K562 (cell line): Measurements from ENCODE around the gene PACC1. TPM values are rescaled to one million over a fixed set of nuclear protein-coding genes. Genes with fewer than 3 reads are reported as not detected.
A peak's percentile ranks its signal among the peaks of the same experiment; 100 is the strongest.

Source experiments
- ATAC-seq: fragments of 200-7000 bp; cut with Tn5 transposase; 3 replicates; pipeline ENCODE4 v1.9.1; 2020; ENCODE audit warnings: moderate library complexity
- BruUV-seq: library from RNA; stranded (reverse); fragments of 400-500 nt; replicated peaks from 2 replicates; lab custom pipeline; 2021; lab: Mats Ljungman, UMichigan
- CTCF ChIA-PET: fragments of 300-600 bp; formaldehyde crosslinking; extraction: SDS; loops from one replicate; lab custom pipeline; 2021; ENCODE audit warnings: low intra/inter-chr PET ratio; lab: Yijun Ruan, JAX
- POLR2A ChIA-PET: fragments of 300-600, 350-650 bp; sonication (Branson Sonifier 250); formaldehyde crosslinking; extraction: SDS; loops from one replicate; lab custom pipeline; 2021; ENCODE audit warnings: antibody characterized with exemption, inconsistent platforms; lab: Yijun Ruan, JAX
- DNase-seq, 4 experiments: peaks; one replicate each; pipeline versions ENCODE4 v3.0.0 to v3.0.0-alpha.2; 2011 to 2018; ENCODE audit warnings: low spot score in 3 of 4, mixed read lengths in 3 of 4; ENCODE audit errors: extremely low read depth in 1 of 4
- FAIRE-seq: peaks from 2 replicates; lab custom pipeline; 2011; peaks lifted over from hg19 to GRCh38; lab: Jason Lieb, UNC
- H2AFZ ChIP-seq: 2 replicates; pipeline ENCODE4 v1.6.0; 2011; ENCODE audit warnings: low read depth, low read length, control low read depth, inconsistent platforms
- H3K27ac ChIP-seq: fragments of 200-600 bp; 3 replicates; pipeline ENCODE4 v1.8.0; 2011; ENCODE audit warnings: low read depth, mild to moderate bottlenecking, control low read depth, inconsistent platforms, low read length, moderate library complexity, mixed read lengths; ENCODE audit errors: extremely low read depth
- H3K27me3 ChIP-seq, 2 experiments: fragments of 300-600 bp in 1 of 2; 2 replicates in 1 of 2; 3 replicates in 1 of 2; pipeline versions ENCODE4 v1.6.0 to v1.8.0; 2011; ENCODE audit warnings: inconsistent platforms in 2 of 2, low read length in 2 of 2, mild to moderate bottlenecking in 1 of 2, mixed read lengths in 1 of 2, moderate library complexity in 1 of 2; ENCODE audit not compliant: control insufficient read depth in 2 of 2, insufficient read depth in 2 of 2
- H3K36me3 ChIP-seq: fragments of 300-600 bp; 3 replicates; pipeline ENCODE4 v1.8.0; 2011; ENCODE audit warnings: mild to moderate bottlenecking, low read length, inconsistent platforms; ENCODE audit not compliant: control insufficient read depth, insufficient read depth
- H3K4me1 ChIP-seq, 2 experiments: fragments of 200-600 bp in 1 of 2; replicated peaks in 1 of 2; 2 replicates in 1 of 2; 3 replicates in 1 of 2; pipeline versions ENCODE4 v1.5.1 to v1.8.0; 2011; ENCODE audit warnings: inconsistent platforms in 2 of 2, low read length in 2 of 2, mild to moderate bottlenecking in 1 of 2, mixed read lengths in 1 of 2, moderate library complexity in 1 of 2; ENCODE audit not compliant: control insufficient read depth in 2 of 2, insufficient read depth in 2 of 2
- H3K4me2 ChIP-seq: 2 replicates; pipeline ENCODE4 v1.6.1; 2011; ENCODE audit warnings: low read length, control low read depth, inconsistent platforms, mixed read lengths; ENCODE audit not compliant: insufficient read depth
- H3K4me3 ChIP-seq: fragments of 200-600 bp; sonication (generic), shearing (Covaris generic); 2 replicates; pipeline ENCODE4 v1.5.1; 2016; ENCODE audit warnings: control low read depth, inconsistent platforms
- H3K79me2 ChIP-seq: fragments of 200-600 bp; 3 replicates; pipeline ENCODE4 v1.8.0; 2011; ENCODE audit warnings: low read length, inconsistent platforms; ENCODE audit not compliant: control insufficient read depth, insufficient read depth
- H3K9ac ChIP-seq, 2 experiments: 2 replicates each; pipeline versions ENCODE4 v1.6.0 to v1.6.1; 2011; ENCODE audit warnings: low read depth in 2 of 2, low read length in 2 of 2, control low read depth in 1 of 2, inconsistent platforms in 1 of 2, mild to moderate bottlenecking in 1 of 2, mixed read lengths in 1 of 2; ENCODE audit not compliant: insufficient read depth in 1 of 2
- H3K9me1 ChIP-seq: one replicate; pipeline ENCODE4 v1.6.0; 2011; ENCODE audit warnings: inconsistent platforms, mild to moderate bottlenecking, low read length, moderate library complexity; ENCODE audit not compliant: control insufficient read depth, insufficient read depth
- H3K9me3 ChIP-seq: replicated peaks from 2 replicates; pipeline ENCODE4 v1.5.1; 2011; ENCODE audit warnings: low read depth, low read length, inconsistent platforms; ENCODE audit not compliant: control insufficient read depth, insufficient read depth
- H4K20me1 ChIP-seq: replicated peaks from 2 replicates; pipeline ENCODE4 v1.6.1; 2011; ENCODE audit warnings: low read length, inconsistent platforms, mixed read lengths; ENCODE audit not compliant: control insufficient read depth, insufficient read depth
- ATF2 ChIP-seq: sonication (generic); formaldehyde crosslinking; IDR thresholded peaks from 2 replicates; pipeline ENCODE4 v1.8.1; 2022; ENCODE audit warnings: missing genetic modification reagents
- GABPB1 ChIP-seq: sonication (generic); formaldehyde crosslinking; IDR thresholded peaks from 2 replicates; pipeline ENCODE4 v1.8.0; 2022; ENCODE audit warnings: mild to moderate bottlenecking, missing genetic modification reagents
- HMBOX1 ChIP-seq: sonication (generic); IDR thresholded peaks from 2 replicates; pipeline ENCODE4 v1.6.1; 2016
- L3MBTL2 ChIP-seq: fragments of 450-650 bp; IDR thresholded peaks from 2 replicates; pipeline ENCODE4 v1.6.1; 2016; ENCODE audit warnings: mild to moderate bottlenecking, moderate library complexity
- MNT ChIP-seq, 2 experiments: fragments of 450-650 bp; conservative IDR thresholded peaks; 2 replicates each; pipeline ENCODE4 v1.6.1; 2017; ENCODE audit warnings: mild to moderate bottlenecking in 2 of 2, moderate library complexity in 2 of 2
- MXI1 ChIP-seq: IDR thresholded peaks from 2 replicates; pipeline ENCODE4 v1.6.1; 2011; ENCODE audit warnings: low read depth, mild to moderate bottlenecking, improper control_type of control experiment, low read length
- PTRF ChIP-seq: fragments of 450-650 bp; IDR thresholded peaks from 2 replicates; pipeline ENCODE4 v1.6.1; 2016; ENCODE audit warnings: mild to moderate bottlenecking, missing genetic modification characterization, missing compliant biosample characterization
- SMAD1 ChIP-seq: fragments of 150-350 bp; IDR thresholded peaks from 2 replicates; pipeline ENCODE4 v1.6.1; 2014; ENCODE audit warnings: low read length, low read depth; ENCODE audit not compliant: partially characterized antibody
- U2AF2 ChIP-seq: fragments of 200-400 bp; formaldehyde crosslinking; optimal IDR thresholded peaks from 2 replicates; pipeline ENCODE3; 2017; ENCODE audit warnings: low read depth, mild to moderate bottlenecking, low read length
- ZNF133 ChIP-seq: fragments of 250-450 bp; sonication (Bioruptor Pico); IDR thresholded peaks from 2 replicates; pipeline ENCODE4 v1.4.0; 2020; ENCODE audit warnings: mild to moderate bottlenecking
- ZNF592 ChIP-seq: fragments of 450-650 bp; IDR thresholded peaks from 2 replicates; pipeline ENCODE4 v1.6.1; 2017; ENCODE audit warnings: antibody characterized with exemption, mild to moderate bottlenecking
- WGBS: fragments of 100-300 bp; shearing (Covaris generic); methylation state at CpG from one replicate; pipeline ENCODE4 v1.1.6; 2016; ENCODE audit warnings: low coverage, mixed read lengths; ENCODE audit not compliant: insufficient coverage; ENCODE audit errors: missing lambda C conversion rate; 5-methylcytosine and 5-hydroxymethylcytosine counted together
- in situ Hi-C: fragments of 300-500 bp; cut with MboI; formaldehyde crosslinking; loops from 4 replicates; pipeline ENCODE4 v1.15.0; 2018; ENCODE audit warnings: inconsistent platforms, mixed read lengths
- intact Hi-C: fragments of 100-400 bp; cut with micrococcal nuclease; formaldehyde crosslinking; loops from 2 replicates; pipeline ENCODE4 v1.14.2; 2022
- polyA plus RNA-seq, 8 experiments: library from polyadenylated mRNA; depleted of rRNA in 4 of 8; stranded (reverse) in 5 of 8; unstranded in 3 of 8; fragments of >200 nt; fragmentation: Nextera tagmentation in 2 of 8; fragmentation: Illumina TruSeq in 1 of 8; extraction: Ambion mirVana in 2 of 8; extraction: Trizol in 1 of 8; gene quantifications; 2 replicates each; pipeline versions ENCODE4 v1.2.1 to v1.2.3, GENCODE V29; 2011 to 2014; ENCODE audit warnings: inconsistent platforms in 1 of 8, missing spikeins in 1 of 8
- total RNA-seq, 7 experiments: library from RNA; depleted of rRNA in 6 of 7; stranded (reverse); fragments of >200 nt in 6 of 7; fragmentation: Illumina TruSeq in 2 of 7; extraction: Trizol in 2 of 7; gene quantifications; 2 replicates each; pipeline versions ENCODE4 v1.2.1 to v1.2.3, GENCODE V29; 2011 to 2021; ENCODE audit warnings: low replicate concordance in 1 of 7

Gene PACC1
- total and polyA plus RNA-seq, 9 of the 15 experiments (the other 6 are each of a cell fraction or from before 2014, with no cell fraction given), result 7.1 to 19.3 (median 14.9) TPM

GRCh38 chr1:212432661-212433576 is 18.2 kb upstream of the PACC1 start, which contains the start of gene NENF:
Gene NENF (plus strand): TSS chr1:212432920. CDS start chr1:212432944, 24 bp downstream.
- CTCF ChIA-PET, result interaction anchor here (1.1 kb wide), 1 partner anchor 18 kb away, joined by 3 read pairs; no protein-coding TSS in a partner anchor
- intact Hi-C loops (loop anchor here (2.0 kb wide), 1 partner anchor 18 kb away; the partner anchor contains the start of gene PACC1), in situ Hi-C loops (no loop called here)
- WGBS, result 1% methylated on average over 82 of the region's 86 CpGs
- BruUV-seq, result no TSS peak
- Histone ChIP-seq H3K9ac (peak within 1 kb of the TSS; percentile 75 to 95), H2AFZ (peak within 1 kb of the TSS; percentile 93), H4K20me1 (peaks cover 13% of the 10 kb centered on the region), H3K27me3 (no peaks in the 10 kb centered on the region), H3K9me3 (no peaks in the 10 kb centered on the region), H3K4me2 (peak within 1 kb of the TSS; percentile 78), H3K9me1 (no peaks in the 10 kb centered on the region), H3K36me3 (peaks cover 12% of the 10 kb centered on the region; the same call in 2 of the 3 replicates), H3K27ac (peak within 1 kb of the TSS; percentile 66), H3K79me2 (peaks cover 45% of the 10 kb centered on the region), H3K4me1 (peaks cover 34 to 54% of the 10 kb centered on the region in 2 experiments), H3K4me3 (peak within 1 kb of the TSS; percentile 74)
- POLR2A ChIA-PET, result interaction anchor here (0.5 to 1.5 kb wide), 8 partner anchors 17 to 791 kb away, joined by 3 to 8 read pairs (median 4); partner anchors contain the start of genes ATF3, DTL, INTS7 and PACC1
- DNase-seq, result peak; percentile 94 to 99 (median 98)
- FAIRE-seq, result no peak
- peak; percentile 98 for ATAC-seq
- TF ChIP-seq GABPB1 (CRISPR knock-in tag), result no peak
- no peak for TF ChIP-seq MXI1
- TF ChIP-seq U2AF2, result no peak
- no peak for TF ChIP-seq ATF2 (CRISPR knock-in tag)
- no peak for TF ChIP-seq HMBOX1
- 0 out of 4 replicates have a peak, but pooled peaks of 1 of the 2 experiments have one; percentile 20 for TF ChIP-seq MNT (conservative IDR thresholded peaks at IDR 0.05)
- no peak for TF ChIP-seq ZNF133 (CRISPR knock-in tag)
- no peak for TF ChIP-seq PTRF
- 0 out of 2 replicates have a peak, but pooled peaks have one; percentile 47 for TF ChIP-seq L3MBTL2
- peak; percentile 26; the same call in 1 of the 2 replicates for TF ChIP-seq ZNF592
- TF ChIP-seq SMAD1, result peak; percentile 24
